Activated CD4-positive, alpha-beta T cell treated with anti-CD3 and anti-CD28 coated beads for 1 hour (primary cell): Measurements from ENCODE around the gene CUL9.

Experiments
- DNase-seq: peaks from one replicate; pipeline ENCODE4 v3.0.0-alpha.2; 2020

The CUL9 gene

GRCh38 chr6:43202451-43202850 lies 20.5 kb downstream of the CUL9 start:
- no peak for DNase-seq

DNA sequence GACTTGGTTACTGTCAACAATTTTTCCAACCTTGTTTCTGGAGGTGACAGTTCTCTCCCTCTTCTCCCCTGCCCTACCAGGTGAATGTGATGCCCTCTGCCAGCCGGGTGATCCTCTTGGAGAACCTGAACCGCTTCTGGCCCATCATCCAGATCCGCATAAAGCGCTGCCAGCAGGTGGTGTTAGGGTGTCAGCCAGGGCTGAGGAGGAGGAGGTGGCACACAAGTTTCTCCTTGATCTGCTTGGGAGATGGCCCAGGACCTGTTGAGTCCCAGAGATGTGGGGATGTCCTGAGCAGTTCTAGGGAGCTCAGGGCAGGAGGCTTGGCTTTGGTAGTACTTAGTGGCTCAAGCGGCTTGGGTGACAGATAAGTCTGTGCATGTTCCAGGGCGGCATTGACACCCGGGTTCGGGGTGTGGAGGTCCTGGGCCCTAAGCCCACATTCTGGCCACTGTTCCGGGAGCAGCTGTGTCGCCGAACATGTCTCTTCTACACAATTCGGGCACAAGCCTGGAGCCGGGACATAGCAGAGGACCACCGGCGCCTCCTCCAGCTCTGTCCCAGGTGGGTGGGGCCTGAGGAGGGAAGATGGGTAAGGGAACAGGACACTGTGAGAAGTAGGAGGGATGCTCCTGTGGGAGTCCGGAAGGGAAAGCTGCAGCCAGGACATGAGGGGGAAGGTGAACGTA lies 21.2 kb downstream of the CUL9 start:
- no peak for DNase-seq

DNA sequence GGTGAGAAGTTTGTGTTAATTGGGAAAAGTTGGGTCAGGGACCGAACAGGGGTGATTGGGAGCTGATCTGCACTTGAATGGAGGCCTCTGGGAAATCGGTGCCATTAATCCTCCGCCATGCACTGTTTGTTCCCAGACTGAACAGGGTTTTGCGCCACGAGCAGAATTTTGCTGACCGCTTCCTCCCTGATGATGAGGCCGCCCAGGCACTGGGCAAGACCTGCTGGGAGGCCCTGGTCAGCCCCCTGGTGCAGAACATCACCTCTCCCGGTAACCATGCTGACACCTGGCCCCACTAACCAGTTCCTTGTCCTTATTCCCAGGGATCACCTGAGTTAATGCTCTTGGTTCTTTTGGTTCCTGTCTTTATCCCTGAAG lies 21.7 kb downstream of the CUL9 start:
- DNase-seq: no peak

DNA sequence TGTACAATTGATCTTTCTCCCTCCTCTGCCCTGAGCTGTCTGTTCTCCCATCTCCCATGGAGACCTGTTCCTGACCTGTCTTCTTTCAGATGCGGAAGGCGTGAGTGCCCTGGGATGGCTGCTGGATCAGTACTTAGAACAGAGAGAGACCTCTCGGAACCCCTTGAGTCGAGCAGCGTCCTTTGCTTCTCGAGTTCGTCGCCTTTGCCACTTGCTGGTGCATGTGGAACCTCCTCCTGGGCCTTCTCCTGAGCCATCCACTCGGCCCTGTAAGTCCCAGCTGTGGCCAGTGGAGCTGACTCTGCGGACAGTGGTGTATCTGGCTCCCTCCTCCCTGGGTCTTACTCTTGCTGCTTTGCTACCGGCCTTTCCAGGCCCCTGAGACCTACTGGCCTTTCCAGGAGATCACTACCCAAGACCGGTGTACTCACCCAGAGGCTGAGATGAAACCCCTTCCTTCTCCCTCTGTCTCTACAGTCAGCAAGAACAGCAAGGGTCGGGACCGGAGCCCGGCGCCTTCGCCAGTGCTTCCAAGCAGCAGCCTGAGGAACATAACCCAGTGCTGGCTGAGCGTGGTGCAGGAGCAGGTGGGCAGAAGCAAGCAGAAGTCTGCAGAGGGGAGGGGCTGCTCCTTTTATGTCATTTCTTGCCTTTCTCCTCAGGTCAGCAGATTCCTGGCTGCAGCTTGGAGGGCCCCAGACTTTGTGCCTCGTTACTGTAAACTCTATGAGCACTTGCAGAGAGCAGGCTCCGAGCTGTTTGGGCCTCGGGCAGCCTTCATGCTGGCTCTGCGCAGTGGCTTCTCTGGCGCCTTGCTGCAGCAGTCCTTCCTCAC lies 22.5 kb downstream of the CUL9 start:
- no peak for DNase-seq

GRCh38 chr6:43205849-43206248 lies 23.9 kb downstream of the CUL9 start:
- DNase-seq: no peak

- DNase-seq: no peak
Observed at GRCh38 chr6:43207286-43207685, 25.3 kb downstream of the CUL9 start.

GRCh38 chr6:43211955-43212354 lies 30.0 kb downstream of the CUL9 start:
- DNase-seq: no peak

DNA sequence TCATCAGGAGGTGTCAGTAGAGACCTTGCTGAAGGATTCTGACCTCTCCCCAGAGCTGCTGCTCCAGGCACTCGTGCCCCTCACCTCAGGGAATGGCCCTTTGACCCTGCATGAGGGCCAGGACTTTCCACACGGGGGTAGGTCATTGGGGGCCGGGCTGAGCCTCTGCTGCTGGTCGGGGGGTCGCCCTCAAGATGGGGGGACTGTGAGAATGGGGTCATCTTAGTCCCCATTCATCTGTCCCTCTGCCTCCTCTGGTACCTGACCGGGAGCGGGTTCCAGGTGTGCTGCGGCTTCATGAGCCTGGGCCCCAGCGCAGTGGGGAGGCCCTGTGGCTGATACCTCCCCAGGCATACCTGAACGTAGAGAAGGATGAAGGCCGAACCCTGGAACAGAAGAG lies 31.4 kb downstream of the CUL9 start:
- DNase-seq: no peak

GRCh38 chr6:43215066-43215465 lies 33.1 kb downstream of the CUL9 start:
- DNase-seq: no peak

GRCh38 chr6:43216200-43216599 lies 34.2 kb downstream of the CUL9 start:
- no peak for DNase-seq

- DNase-seq: no peak
Observed at GRCh38 chr6:43217351-43217750, 35.4 kb downstream of the CUL9 start.

DNA sequence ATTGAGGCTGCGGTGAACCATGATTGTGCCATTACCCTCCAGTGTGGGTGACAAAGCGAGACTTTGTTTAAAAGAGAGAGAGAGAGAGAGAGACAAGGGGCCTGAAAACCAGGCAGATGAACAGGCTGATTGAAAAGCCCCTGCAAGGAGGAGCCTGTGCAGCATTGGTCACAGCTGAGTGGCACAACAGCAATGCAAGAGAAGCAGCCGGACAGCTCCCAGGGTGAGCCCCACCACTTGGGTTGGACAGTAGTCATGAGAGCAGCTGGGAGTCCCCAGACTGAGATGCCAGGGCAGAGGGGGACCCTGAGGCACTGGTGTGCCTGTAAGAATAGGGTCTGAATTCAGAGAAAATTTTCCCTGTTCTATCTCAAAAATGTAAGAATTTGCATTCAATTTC lies 37.1 kb downstream of the CUL9 start:
- DNase-seq: no peak

DNA sequence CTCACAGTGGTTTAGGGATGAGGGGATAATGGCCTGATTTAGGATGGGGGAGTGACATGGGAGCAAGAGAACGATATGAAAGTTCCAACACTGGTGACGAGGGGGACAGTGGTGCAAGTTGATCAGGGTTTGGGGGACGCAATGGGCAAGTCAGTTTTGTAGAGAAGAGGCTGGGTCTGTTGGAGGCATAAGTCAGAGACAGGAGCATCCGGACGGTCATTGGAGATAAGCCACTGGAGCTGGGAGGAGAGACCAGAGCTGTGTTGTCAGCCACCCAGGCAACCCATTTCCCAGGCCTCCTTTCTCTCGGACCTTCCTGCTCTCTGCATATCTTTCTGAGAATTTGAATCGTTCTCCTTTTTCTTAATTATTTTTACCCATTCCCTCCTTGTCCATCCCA lies 37.8 kb downstream of the CUL9 start:
- no peak for DNase-seq

- DNase-seq: no peak
Observed at GRCh38 chr6:43220439-43220951, 38.5 kb downstream of the CUL9 start.

- DNase-seq: no peak
Observed at GRCh38 chr6:43221046-43221972, 39.3 kb downstream of the CUL9 start.

- DNase-seq: no peak
Observed at GRCh38 chr6:43222418-43223059, 40.5 kb downstream of the CUL9 start.

- DNase-seq: no peak
Observed at GRCh38 chr6:43223175-43223574, 41.2 kb downstream of the CUL9 start.

DNA sequence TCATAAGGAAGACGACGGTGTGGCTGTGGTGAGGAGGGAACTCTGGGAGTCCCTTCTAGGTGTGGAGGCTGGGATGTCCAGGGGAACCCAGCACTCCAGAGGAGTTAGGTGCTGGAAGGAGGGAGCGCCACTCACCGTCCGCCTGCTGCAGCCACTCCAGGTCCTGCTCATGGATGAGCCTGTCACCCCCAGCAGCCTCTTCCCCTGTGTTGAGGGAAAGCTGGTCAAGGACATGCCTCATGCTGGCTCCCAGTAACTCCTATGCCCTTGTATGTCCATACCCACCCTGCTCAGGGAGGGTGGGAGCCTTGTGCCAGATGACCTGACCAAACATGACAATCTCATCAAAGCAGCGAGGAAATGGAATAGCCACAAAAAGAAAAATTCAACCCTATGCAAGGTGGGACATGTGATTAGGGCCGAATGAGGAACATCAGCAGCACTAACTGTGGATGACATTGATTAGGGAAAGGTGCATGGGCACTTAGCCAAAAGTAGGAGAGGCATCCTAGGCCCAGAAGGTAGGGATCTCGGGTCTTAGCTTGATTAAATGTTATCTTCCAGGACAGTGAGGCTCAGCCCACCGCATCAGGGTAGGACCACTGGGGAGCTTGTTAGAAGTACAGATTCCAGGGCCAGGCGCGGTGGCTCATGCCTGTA lies 44.3 kb downstream of the CUL9 start:
- DNase-seq: no peak

- peak; percentile 70 for DNase-seq
Observed at GRCh38 chr6:43228951-43229802, 47.2 kb downstream of the CUL9 start, which contains the start of gene DNPH1. Gene DNPH1 (minus strand): TSS chr6:43229481. CDS start chr6:43229456, 25 bp downstream.

DNA sequence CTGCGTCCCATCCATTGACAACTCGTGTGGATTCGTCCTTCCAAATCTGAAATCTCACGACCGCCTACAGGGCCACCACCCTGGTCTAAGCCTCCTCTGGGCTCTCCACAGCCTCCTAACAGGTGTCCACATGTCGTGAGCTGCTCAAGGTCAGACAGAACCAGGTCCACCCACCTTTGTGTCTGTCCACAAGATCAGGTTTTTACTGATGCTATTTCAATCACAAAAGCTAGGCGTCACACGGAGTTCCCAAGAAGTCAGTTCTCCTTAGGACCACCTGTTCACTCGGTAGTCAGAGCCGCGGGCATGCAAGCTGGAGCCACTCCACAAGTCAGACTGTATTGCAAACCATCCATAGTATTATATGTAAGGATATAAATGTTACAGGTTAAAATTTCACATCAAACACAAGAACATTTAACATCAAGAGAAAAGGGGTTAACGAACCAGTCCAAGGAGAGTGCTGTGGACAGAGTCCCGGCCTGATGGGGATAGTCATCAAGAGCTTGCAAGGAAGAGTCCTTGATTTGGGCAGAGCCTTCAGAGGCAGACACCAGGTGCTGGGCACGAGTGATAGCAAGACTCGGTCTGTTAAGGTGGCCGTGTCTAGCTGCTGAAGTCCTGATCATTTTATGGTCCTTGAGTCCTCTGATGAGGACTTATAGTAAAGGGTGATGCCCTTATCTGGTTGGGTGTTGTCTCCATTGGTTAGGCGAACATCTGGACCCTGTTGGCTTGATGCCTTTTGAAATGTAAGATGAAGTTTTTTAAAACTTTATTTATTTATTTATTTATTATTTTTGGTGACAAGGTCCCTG lies 48.0 kb downstream of the CUL9 start:
- DNase-seq: no peak
